Measurements from ENCODE around the gene CEMIP.

DNA sequence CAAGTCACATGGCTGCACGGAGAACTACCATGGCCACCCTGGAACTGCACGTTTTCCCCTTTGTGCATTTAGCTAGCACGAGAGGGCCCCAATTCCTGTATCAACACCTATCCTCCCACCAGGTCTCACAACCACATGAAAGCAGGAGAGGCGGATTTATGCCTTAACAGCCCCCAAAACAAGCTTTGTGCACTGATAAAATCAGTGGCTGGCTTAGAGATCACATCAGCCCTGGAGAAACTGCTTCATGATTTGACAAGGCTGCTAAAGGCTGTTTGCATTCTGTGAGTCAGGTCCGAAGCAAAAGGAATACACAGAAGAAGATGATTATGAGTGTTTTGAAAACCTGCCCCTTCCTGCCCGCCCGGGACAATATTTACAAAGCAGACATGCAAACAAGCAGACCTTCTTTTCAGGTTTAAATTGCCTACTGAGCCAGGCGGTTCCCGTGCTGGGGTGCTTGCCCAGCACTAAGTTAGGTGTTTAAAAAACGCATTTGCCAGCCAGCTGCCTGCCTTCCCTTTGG is 25.9 kb downstream of the CEMIP start:
- TF ChIP-seq POLR2A (IDR thresholded peaks at IDR 0.05; ENCODE audit: low read depth, low read length) (no peak), CHD1 (IDR thresholded peaks at IDR 0.05; ENCODE audit: low read depth, low read length) (no peak), BHLHE40 (IDR thresholded peaks at IDR 0.05; ENCODE audit: low read depth, low read length) (no peak)
- TF ChIP-seq, protein P1, sequence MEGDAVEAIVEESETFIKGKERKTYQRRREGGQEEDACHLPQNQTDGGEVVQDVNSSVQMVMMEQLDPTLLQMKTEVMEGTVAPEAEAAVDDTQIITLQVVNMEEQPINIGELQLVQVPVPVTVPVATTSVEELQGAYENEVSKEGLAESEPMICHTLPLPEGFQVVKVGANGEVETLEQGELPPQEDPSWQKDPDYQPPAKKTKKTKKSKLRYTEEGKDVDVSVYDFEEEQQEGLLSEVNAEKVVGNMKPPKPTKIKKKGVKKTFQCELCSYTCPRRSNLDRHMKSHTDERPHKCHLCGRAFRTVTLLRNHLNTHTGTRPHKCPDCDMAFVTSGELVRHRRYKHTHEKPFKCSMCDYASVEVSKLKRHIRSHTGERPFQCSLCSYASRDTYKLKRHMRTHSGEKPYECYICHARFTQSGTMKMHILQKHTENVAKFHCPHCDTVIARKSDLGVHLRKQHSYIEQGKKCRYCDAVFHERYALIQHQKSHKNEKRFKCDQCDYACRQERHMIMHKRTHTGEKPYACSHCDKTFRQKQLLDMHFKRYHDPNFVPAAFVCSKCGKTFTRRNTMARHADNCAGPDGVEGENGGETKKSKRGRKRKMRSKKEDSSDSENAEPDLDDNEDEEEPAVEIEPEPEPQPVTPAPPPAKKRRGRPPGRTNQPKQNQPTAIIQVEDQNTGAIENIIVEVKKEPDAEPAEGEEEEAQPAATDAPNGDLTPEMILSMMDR (conservative IDR thresholded peaks at IDR 0.05; ENCODE audit: low read depth, low read length): no peak

All from IMR-90 (cell line).